IPS DF 4.7 (cell line): ENCODE data around the gene MRPL32.

ENCODE experiments used
- DNase-seq: peaks from one replicate; pipeline ENCODE4 v3.0.0-alpha.2; 2013; ENCODE audit warnings: low spot score; ENCODE audit errors: extremely low read depth

Gene MRPL32

DNA sequence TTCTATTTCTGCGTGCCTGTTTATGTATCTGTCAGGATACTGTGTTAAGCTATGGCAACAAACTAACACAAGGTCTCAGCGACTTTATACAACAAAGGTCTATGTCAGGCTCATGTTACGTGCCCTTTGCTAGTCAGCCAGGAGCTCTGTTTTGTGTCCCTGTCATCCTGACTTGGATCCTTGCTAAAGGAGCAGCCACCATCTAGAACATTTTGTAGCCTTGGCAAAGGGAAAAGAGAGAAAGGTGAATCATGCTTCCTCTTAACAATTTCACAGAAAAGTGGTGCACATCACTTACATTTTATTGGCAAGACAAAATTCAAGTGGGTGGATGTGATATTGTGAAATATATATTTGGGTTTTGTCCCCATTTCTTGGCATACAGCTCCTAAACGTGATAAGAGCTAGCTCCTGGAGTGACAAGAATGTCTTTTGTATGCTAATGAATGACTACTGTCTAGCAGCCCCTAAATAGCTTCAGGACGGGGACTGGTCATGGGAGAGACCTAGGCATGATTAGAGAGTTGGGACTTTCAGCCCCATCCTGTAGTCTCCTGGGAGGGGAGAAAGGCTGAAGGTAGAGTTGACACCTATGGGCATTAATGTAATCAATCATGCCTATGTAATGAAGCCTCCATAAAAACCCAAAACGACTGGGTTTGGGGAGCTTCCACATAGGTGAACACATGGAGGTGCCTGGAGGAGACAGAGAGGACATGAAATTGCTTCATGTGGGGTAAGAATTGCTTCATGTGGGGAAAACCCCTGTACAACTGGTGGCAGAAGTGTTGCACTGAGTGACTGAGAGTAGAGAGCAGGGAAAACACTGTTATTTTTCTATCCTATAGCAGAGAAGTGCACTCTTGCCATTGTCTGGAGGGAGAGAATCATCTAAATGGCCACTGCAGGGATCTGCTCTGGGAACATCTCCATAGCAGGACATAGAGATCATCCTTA, 33.0 kb downstream of the MRPL32 start:
- DNase-seq, result no peak

DNA sequence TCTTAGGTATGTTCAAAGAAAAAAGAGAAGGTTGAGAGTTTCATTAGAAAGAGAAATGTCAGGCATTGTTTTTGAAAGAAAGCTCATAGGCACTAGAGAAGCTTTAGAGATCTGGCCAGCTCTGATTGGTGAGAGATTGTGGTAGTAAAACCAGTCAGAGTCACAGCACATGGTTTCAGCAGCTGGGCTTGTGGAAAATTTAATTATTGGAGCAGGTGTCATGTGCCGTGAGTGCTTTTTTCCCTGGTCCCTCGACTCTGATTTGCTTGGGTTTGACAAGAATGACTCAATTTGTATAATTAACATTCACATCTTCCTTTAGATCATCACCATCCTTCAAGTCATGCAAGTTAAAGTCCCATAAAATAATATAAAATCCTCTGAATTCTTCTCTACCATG, 35.2 kb downstream of the MRPL32 start:
- no peak for DNase-seq

DNA sequence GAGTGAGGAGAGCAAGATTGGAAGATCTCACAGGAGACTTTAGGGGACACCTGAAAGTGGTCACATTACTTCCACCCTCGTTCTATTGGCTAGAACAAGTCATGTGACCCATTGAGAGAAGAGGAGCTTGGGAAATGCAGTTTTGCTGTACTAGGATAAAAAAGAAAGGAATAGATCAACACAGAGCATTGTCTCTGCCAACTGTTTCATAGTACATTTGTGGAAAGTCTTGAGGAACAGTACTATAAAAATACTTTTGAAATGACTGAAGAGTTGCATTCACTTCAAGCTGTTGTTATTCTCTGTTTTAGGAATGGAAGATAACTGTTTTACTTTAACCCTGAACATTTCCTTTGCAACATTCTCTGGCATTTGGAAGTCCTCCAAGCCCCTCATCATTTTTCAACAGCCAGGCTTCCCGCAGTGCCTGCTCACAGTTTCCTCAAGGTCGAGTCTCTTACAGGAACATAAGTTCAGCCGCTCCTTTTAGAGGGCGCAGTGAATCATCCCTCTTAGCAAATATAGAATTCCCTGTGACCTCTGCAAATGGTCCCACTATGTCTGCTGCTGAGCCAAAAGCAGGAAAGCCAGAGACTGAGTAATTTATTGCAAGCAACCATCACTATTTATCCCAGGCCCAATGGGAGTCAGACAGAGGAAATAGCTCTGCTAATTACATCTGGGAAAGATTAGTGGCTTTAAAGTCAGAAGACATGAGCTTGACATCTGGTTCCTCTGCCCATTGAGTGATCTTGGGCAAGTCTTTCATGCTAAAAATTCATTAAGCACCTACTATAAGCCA, 40.7 kb downstream of the MRPL32 start:
- DNase-seq, result no peak

DNA sequence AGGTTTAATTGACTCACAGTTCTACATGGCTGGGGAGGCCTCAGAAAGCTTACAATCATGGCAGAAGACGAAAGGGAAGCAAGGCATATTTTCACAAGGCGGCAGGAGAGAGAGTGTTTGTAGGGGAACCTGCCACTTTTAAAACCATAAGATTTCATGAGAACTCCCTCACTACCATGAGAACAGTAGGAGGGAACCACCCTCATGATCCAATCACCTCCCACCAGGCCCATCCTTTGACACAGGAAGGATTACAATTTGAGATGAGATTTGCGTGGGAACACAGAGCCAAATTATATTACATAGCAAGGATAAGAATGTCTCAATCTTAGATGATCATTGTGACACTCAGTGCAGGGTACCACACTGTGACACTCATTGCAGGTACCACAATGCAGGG, 44.2 kb downstream of the MRPL32 start:
- no peak for DNase-seq

DNA sequence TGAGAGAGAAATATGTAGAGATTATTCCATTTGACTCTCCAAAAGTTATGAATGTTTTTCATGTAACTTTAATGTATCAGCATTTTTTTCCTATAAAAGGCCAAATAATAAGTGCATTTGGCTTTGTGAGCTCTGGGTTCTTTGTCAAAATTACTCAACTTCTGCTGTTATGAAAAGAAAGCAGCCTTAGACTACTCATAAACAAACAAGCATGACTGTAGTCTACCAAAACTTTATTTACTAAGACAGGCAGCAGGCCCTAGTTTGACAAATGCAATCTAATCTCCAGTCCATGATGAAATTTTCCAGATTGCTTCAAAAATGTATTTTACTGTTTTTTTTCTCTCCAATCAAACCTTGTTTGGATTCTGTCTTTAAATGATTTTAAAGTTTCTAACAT, 46.3 kb downstream of the MRPL32 start:
- no peak for DNase-seq

DNA sequence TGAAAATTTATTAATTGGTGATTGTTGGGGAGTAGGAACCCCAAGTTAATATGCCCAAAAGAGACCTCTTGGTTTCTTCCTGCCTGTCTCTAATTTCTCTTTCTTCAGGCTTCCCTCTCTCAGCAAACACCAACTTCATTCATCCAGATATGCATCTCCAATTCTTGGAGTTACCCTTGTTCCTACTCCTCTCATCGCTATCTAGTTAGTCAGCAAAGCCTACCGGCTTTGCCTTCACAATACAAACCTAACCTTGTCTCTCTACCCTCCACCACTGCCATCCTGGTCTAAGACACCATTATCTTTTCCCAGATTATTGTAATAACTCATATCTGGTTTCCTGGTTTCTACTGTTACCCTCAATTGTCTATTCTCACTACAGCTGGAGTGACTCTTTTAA, 47.9 kb downstream of the MRPL32 start:
- DNase-seq, result no peak

DNA sequence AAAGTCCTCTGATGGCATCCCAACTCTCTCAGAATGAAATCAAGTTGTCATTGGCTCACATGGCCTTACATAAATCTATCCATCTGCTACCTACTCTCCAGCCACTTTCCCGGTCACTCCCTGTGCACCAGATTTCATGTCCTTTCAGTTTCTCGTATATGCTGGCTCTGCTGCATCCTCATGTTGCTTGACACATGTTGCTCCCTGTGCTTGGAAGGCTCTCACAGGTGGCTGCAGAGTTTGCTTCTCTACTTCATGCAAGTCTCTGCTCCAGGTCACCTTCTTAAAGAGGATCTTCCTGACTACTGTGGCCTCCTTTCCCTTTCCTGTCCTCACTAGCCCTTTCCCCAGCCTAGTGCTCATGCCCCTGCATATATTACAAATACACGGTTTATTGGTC, 48.3 kb downstream of the MRPL32 start:
- DNase-seq, result no peak

DNA sequence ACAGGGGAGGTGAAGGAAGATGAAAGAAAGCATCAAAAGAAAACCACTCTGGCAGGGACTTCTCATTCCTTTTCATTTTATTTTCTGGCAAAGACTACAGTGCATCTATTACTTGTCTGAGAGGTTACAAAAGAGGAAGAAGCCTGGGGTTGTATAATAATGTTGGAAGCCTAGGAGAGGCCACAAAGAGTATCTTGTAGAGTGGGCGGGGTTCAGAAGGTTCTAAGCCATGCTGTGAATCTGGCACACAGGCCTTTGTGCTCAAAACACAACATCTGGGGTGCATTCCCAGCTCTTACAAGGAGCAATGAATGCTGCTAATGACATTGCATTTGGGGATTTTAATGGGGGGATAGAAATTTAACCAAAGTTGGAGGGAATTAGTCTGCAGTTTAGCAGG, 49.4 kb downstream of the MRPL32 start:
- no peak for DNase-seq

DNA sequence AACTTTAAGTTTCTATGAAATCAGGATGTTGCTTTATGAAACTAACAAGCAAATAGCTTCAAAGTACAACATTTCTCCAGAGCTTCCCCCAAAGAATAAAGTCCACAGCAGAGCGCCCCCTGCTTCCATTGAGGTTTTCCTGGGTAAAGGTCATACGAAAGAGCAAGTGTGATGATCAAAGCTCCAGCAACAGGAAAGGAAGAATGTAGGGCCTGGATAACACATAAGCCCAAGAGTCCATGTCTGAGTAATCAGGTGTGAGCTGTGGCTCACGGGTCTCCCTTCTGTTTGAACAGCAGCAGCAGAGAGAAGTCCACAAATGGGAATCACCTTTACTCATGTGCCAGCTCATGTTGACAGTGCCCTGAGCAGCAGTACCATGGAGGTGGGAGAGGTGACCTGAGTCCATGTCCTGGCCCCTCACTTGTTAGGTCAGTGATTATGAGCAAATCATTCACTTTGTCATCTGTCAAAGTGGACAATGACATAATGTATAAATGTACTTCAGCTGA, 50.5 kb downstream of the MRPL32 start:
- no peak for DNase-seq

DNA sequence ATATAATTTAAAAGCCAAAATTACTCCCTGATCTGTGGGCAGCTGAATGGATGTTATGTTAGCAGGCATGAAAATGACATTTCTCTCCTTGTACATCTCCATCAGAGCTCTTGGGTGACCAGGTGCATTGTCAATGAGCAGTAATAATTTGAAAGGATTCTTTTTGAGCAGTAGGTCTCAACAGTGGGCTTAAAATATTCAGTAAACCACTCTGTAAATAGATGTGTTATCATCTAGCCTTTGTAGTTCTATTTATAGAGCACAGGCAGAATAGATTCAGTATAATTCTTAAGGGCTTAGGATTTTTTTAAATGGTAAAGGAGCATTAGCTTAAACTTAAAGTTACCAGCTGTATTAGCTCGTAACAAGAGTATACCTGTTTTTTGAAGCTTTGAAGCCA, 52.0 kb downstream of the MRPL32 start:
- no peak for DNase-seq

DNA sequence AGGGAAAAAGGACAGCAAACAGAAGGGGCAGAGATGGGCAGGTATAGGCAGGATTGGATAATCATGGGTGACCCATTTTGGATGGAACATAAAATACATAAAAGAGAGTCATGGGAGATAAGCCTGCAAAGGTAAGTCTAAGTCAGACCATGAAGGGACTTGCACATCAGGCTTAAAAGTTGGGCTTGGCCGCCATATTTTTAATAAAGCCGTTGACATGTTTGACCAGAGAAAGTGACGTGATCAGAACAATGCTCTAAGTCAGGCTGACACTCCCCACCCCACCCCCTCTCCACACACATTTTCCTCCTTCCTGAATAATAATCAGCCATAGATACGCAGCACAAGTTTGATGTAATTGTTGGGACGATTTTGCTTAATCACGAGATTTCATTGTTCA, 54.0 kb downstream of the MRPL32 start:
- no peak for DNase-seq

DNA sequence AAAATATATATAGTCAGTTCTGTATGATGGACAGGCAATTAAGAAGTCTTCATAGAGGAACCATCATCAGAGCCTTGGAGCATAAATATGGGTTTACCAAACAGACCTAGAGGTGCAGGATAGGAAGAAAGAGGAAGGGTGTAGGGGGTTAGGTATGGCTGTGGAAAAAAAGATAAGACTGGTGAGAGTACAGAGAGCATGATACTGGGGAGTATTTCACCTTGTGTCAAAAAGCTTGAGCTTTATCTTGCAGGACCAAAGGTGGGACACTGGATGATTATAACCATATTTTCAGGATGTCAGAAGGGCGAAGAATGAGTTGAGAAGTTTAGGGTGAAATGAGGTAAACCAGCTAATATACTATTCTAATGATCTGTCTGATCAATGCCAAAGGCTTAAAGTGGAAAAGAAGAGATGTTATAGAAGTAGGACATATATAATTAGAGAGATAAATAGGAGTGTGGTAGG, 54.6 kb downstream of the MRPL32 start:
- no peak for DNase-seq
